Pons (tissue), 1 donor: ENCODE measurements around the gene POLR3E.
"Not testable (repeated sequence)": the region's sequence is repeated elsewhere in the genome, so short reads cannot be mapped to it uniquely, and the experiment has no call there.

Source experiments
- DNase-seq: peaks from one replicate; pipeline ENCODE4 v3.0.0-alpha.2; 2016; ENCODE audit warnings: low spot score

Gene POLR3E

DNA sequence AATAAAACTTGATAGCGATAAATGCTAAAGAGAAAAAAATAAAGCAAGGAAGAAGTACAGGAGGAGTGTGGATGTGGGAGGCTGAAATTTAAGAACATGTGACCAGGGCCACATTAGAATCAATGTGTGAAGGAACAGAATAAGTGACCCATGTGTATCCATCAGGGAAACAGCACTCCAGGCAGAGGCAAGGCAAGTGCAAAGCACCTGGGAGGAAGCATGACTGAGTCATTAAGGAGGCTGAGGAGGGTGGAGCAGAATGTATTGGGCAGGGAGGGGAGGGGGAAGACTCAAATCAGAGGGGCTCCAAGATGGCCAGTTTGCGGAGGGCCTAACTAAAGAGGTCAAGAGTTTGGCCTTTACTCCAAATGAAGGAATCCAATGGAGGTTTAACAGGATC, 69.2 kb downstream of the POLR3E start:
- no peak for DNase-seq

DNA sequence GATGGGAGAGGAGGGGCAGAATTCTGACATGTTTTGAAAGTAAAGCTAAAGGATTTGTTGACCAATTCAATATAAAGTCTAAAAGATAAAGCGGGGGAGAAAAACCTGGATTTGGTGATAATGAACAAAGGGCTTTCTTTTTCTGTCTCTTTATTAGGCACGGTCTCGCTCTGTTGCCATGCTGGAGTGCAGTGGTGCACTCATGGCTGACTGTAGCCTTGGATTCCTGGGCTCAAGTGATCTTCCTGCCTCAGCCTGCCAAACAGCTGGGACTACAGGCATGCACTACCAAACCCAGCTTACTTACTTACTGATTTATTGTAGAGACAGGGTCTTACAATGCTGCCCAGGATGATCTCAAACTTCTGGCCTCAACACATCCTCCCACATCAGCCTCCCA, 69.7 kb downstream of the POLR3E start:
- no peak for DNase-seq

DNA sequence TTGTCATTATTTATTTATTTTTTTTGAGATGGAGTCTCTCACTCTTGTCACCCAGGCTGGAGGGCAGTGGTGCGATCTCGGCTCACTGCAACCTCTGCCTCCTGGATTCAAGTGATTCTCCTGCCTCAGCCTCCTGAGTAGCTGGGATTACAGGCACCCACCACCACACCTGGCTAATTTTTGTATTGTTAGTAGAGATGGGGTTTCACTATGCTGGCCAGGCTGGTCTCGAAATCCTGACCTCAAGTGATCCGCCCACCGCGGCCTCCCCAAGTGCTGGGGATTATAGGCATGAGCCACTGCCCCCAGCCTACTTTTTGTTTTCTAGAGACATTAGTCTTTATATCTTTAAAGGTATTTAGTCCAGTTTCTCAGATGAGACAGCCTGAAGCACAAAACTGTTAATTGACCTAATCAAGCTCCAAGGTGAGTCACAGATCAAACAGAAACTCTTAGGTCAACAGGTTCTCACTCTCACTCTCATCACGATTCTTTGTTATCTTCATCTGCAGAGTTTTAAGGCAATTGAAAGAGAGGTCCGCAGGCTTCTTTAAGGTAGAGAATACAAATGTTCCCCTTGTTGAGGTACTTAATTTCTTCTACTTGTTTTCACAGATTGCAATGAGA, 71.1 kb downstream of the POLR3E start:
- not testable (repeated sequence) for DNase-seq

DNA sequence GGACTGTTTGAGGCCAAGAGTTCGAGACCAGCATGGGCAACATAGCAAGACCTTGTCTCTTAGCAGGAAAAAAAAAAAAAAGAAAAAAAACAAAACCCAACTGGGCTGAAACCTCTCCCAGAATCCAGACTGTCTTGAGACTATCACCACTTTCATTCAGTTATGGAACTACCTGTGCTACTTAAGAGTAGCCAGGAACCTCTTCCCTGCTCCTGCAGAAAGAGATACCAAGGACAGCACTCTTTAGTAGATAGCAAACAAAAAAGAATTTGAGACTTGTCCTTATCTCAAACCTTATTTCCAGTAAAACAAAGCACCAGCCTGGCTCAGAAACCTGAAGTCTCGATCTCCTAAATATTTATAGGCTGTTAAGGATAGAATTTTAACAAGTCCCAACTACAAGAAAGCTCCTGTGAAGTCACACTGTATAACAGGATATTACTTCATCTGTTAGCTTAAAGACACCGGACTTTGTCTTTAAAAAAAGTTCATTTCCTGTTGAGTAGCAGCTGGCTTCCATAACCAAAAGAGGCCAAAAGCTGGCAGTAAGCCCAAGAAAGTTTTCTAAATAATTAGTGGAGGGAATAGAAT, 72.1 kb downstream of the POLR3E start:
- no peak for DNase-seq

DNA sequence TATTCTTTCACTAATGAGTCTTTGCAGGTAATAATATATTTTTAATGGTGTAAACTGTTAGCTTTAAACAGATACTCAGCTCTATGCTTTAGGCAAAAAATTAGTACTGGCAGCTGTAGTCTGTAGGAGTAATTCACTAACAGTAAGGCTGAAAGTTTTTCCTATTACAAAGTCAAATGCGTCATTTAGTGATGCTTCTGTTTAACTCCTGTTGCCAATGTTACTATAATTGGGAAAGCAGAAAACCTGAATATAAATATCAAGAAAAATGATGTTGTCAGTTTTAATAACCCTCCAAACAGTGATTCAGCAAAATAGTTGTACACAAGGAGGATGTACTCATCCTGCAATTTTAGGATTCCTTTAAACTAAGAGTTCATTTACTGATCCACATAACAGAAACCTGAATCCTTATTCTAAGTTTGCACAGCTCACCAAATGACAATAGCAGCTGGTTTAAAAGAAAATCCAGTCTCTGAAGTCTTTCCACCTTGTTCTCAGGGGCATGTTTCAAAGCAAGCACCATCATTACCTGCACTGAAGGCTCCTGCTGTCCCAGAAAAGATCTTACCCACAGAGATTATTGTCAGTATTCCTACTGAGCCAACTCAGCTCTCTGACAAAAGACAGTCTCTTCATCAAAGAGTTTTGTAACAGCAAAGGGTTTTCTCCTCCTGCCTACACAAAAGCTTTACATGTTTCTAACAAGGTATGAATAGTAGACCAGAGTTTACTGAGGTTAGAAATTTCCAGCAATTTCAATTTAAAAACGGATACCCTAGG, 73.0 kb downstream of the POLR3E start:
- no peak for DNase-seq

- DNase-seq: no peak
These were observed 75.9 kb downstream of the POLR3E start for GRCh38 chr16:22372882-22373661.

GRCh38 chr16:22373662-22374310, 76.6 kb downstream of the POLR3E start:
- no peak for DNase-seq

- peak; percentile 95 for DNase-seq
These were observed 77.3 kb downstream of the POLR3E start, which contains the start of gene CDR2 for GRCh38 chr16:22374311-22375116. Gene CDR2 (minus strand): TSS chr16:22374619. CDS start chr16:22374309, 310 bp downstream.

GRCh38 chr16:22375117-22375962, 78.1 kb downstream of the POLR3E start:
- no peak for DNase-seq

DNA sequence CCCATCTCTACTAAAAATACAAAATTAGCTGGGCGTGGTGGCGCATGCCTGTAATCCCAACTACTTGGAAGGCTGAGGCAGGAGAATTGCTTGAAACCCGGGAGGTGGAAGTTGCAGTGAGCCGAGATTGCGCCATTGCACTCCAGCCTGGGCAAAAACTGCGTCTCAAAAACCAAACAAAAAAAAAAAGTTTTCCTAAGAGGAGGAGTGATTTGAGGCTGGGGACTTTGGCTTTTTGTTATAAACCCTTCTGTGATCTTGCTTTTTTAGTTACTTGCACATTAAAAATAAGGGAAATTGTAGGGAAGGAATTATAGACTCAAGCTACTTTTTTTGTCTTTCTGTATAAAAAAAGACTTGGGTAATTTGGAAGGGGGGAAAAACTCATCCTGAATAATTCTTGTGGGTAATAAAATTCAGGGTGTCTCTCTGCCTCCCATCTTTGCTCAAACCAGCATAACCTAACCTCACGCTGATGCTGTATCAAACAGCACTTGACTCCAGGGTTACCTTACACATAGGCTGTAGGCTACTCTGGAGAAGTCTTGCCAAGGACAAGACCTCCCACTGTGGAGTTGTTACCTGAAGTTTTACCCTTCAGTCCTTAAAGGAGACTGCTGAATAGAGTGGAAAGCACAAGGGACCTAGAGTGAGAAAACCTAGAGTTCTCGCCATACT, 78.9 kb downstream of the POLR3E start:
- DNase-seq: no peak

DNA sequence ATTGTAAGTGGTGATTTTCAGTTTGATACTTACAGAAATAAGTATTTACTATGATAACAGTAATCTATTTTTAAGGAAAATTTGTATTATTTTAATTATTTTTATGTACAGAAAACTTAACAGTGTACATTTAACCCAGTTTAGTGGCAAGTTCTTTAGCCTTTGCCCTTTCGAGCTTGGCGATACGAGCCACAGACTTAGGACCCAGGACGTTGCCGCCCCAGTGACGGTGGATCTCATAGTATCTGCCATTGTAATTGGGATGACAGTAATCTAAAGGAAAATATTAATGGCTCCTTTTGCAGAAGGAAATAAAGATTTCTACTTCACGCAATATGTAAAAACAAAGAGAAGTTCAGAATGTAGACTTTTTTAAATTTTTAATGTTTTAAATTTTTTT, 82.4 kb downstream of the POLR3E start:
- DNase-seq: no peak

DNA sequence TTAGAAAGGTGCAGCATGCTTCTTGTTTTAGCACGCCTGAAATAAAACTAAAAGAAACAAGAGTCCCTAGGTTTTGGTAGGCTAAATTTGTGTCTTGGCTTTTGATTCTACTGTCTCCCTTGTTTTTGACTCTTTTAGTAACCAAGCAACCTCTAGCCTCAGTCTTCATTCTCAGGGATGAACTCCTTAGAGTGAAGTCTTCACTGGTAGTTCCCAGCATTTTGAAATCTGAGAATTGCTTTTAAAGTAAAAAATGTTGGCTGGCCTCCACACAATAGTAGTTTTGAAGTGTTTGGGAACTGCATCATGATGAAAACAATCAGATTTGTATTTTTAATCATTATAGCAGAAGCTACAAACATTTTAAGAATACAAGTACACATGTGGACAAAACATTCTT, 83.3 kb downstream of the POLR3E start:
- DNase-seq: no peak

DNA sequence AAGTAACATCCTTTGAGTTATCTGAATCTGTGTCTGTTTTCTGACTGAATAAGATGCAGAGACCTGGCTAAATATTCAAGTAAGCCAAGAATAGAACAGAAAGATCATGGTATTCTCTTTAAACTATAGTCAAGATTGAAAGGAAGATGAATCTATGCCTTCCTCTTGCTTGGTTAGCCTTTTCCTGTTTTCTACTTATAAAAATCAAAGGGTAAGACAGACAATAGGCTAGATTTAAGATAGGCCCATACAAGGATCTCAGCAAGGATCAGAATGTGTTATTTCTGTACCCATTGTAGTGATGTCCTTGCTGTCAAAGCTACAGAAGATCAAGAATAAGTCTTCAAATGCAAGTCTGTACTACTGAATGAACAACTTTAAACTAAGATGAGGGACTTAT, 84.2 kb downstream of the POLR3E start:
- DNase-seq: no peak

DNA sequence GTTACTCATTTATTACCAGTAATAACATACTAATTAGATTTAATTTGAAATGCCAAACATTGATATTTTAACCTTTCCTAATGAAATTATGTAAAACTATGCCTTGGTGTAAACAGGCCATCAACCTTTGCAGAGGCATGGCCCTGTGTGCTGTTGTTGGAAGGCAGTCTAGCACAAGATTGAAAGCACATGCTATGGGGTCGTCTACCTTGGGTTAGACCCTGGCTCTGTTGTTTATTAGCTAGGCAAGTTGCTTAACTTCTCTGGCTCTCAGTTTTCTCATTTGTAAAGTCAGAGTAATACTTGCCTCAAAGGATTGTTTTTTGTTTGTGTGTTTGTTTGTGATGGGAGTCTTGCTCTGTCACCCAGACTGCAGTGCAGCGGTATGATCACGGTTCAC, 86.6 kb downstream of the POLR3E start:
- no peak for DNase-seq
